ENCODE results near the gene BRME1. TPM values are rescaled to one million over a fixed set of nuclear protein-coding genes. Genes with fewer than 3 reads are reported as not detected.

Gene BRME1
- total RNA-seq, 1 experiment from 2014 or later: 1.7 TPM

DNA sequence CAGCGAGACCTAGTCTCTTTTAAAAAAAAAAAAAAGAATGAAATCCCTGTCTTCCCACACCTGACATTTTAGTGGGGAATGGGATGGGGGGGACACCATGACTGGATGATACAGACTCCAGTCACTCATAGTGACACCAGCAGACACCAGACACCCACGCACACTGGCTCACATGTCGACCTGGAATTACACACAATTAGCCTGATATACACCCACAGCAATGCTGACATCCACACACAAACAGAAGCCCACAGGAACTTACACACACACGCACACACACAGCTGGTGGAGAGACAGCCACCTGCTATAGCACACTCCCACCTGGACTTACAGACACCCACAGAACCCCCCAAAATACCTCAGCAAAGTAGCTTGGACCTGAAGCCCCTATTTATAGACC, 37.3 kb downstream of the BRME1 start:
- intact Hi-C loops (cut with micrococcal nuclease): no loop called here
- no peak for ATAC-seq

More for the DNA sequence above, 37.3 kb downstream of the BRME1 start:
- Histone ChIP-seq H3K4me3 (replicated peaks in 1 of 2; ENCODE audit: low read depth in 1 of 2, low read length in 2 of 2) (no peak overlapping the region), H4K20me1 (ENCODE audit: insufficient read depth) (no peaks in the 10 kb centered on the region), H2AFZ (ENCODE audit: low read depth, low read length, poor library complexity, severe bottlenecking) (no peak overlapping the region), H3K36me3 (ENCODE audit: control insufficient read depth in 1 of 2, insufficient read depth in 2 of 2, low read length in 2 of 2) (no peaks in the 10 kb centered on the region), H3K4me1 (ENCODE audit: control insufficient read depth in 1 of 2, insufficient read depth in 2 of 2, low read length in 2 of 2) (peaks cover 22 to 35% of the 10 kb centered on the region in 2 experiments), H3K9me3 (ENCODE audit: control insufficient read depth in 1 of 2, insufficient read depth in 1 of 2, low read depth in 1 of 2, low read length in 2 of 2) (no peaks in the 10 kb centered on the region), H3K79me2 (ENCODE audit: insufficient read depth, low read length) (no peaks in the 10 kb centered on the region), H3K9me2 (ENCODE audit: insufficient read depth) (no peaks in the 10 kb centered on the region), H3K27me3 (ENCODE audit: insufficient read depth, low read length) (no peaks in the 10 kb centered on the region), H3K27ac (ENCODE audit: low read depth, low read length) (no peak overlapping the region), H3K9ac (ENCODE audit: low read length) (no peak overlapping the region), H3K4me2 (ENCODE audit: low read length) (no peak overlapping the region)
- ChIA-PET CTCF (no interaction called here), RAD21 (ENCODE audit: low non-redundant PET in 1 of 2, low total read pairs in 2 of 2, uncharacterized antibody in 2 of 2, unreplicated experiment in 2 of 2) (no interaction called here), POLR2A (interaction anchor here (0.7 kb wide), 1 partner anchor 33 kb away, joined by 3 read pairs; no protein-coding TSS in a partner anchor)
- TF ChIP-seq MAX (IDR thresholded peaks at IDR 0.05): no peak
- no peak for TF ChIP-seq POLR2A (IDR thresholded peaks at IDR 0.05; ENCODE audit: borderline replicate concordance, extremely low read depth, insufficient read depth, insufficient read length)
- TF ChIP-seq FOSL1 (IDR thresholded peaks at IDR 0.05; ENCODE audit: low read depth): no peak
- TF ChIP-seq ZFX (IDR thresholded peaks at IDR 0.05): no peak
- no peak for TF ChIP-seq ZBTB33 (IDR thresholded peaks at IDR 0.05; ENCODE audit: extremely low read depth, insufficient replicate concordance, low read length)
- no peak for TF ChIP-seq RAD21 (IDR thresholded peaks at IDR 0.05; ENCODE audit: low read depth)
- TF ChIP-seq, protein P1, sequence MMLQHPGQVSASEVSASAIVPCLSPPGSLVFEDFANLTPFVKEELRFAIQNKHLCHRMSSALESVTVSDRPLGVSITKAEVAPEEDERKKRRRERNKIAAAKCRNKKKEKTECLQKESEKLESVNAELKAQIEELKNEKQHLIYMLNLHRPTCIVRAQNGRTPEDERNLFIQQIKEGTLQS (IDR thresholded peaks at IDR 0.05): no peak
- no peak for TF ChIP-seq JUND (IDR thresholded peaks at IDR 0.05)
- no peak for TF ChIP-seq YY1 (IDR thresholded peaks at IDR 0.05; ENCODE audit: extremely low read depth, insufficient replicate concordance, low read depth, low read length)
- no peak for TF ChIP-seq SRF (IDR thresholded peaks at IDR 0.05; ENCODE audit: low read depth)
- TF ChIP-seq ZNF274 (IDR thresholded peaks at IDR 0.05; ENCODE audit: low read depth, low read length): no peak
- TF ChIP-seq CBX3 (IDR thresholded peaks at IDR 0.05; ENCODE audit: low read depth): no peak
- no peak for TF ChIP-seq EZH2phosphoT487 (IDR thresholded peaks at IDR 0.05; ENCODE audit: borderline replicate concordance)
- TF ChIP-seq EGR1 (IDR thresholded peaks at IDR 0.05; ENCODE audit: low read depth): no peak
- no TSS peak for BruUV-seq (replicated peaks)
- DNase-seq (ENCODE audit: low read depth, low spot score): no peak
